ENCODE measurements around the gene SEPTIN14. TPM values are rescaled to one million over a fixed set of nuclear protein-coding genes. Genes with fewer than 3 reads are reported as not detected.
"Not testable (repeated sequence)": the region's sequence is repeated elsewhere in the genome, so short reads cannot be mapped to it uniquely, and the experiment has no call there.

Gene SEPTIN14
- not detected in 2 replicates for total RNA-seq (2021; fragmentation: NEBNext Ultra II Directional; extraction: Animal tissue kit (Norgen Biotek cat#: 25700))
- not detected in 2 replicates for polyA plus RNA-seq (2011; rRNA removed)
- not detected for polyA plus RNA-seq (2011; cell fraction: cytosol; rRNA removed)
- not detected for polyA plus RNA-seq (2011; cell fraction: nucleus; rRNA removed)
- polyA plus RNA-seq (2012, experiment 1 of 2), result not detected in 4 replicates
- polyA plus RNA-seq (2012, experiment 2 of 2), result not detected
- polyA plus RNA-seq (2013, experiment 1 of 2), result not detected
- polyA plus RNA-seq (2013, experiment 2 of 2), result not detected
- not detected in 2 replicates for polyA minus RNA-seq (2011; rRNA and poly(A)+ RNA removed)
- polyA minus RNA-seq (2011; cell fraction: cytosol; rRNA and poly(A)+ RNA removed), result not detected
- not detected for polyA minus RNA-seq (2011; cell fraction: nucleus; rRNA and poly(A)+ RNA removed)
- long read RNA-seq, experiment 1, result 0 reads
- long read RNA-seq, experiment 2, result 0 reads

DNA sequence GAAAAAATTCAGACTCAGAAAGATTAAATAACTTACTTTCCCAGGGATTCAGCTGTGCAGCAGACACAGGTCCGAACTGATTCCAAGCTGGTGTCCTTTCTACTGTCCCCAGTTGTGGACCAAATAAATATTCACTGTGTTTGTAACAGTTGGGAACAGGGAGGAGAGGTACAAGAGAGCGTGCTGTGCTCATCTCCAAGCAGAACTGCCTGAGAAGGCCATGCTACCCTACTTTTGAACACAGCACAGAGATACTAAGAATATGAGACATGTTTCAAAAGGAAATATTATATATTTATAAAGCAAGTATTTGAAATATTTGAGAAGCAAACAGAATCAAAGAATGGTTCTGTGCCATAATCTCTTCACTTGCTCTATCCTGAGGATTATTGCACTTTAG, at the start of gene SEPTIN14:
Gene SEPTIN14, minus strand, starts transcription at position 101 of the 400 bp plus-strand sequence. CDS start 756 bp downstream, outside the sequence.
- H2BK20ac ChIP-seq (ENCODE audit: low read length); FAIRE-seq; H4K8ac ChIP-seq (ENCODE audit: extremely low read depth, insufficient read depth, low read length); H3K79me2 ChIP-seq (ENCODE audit: control insufficient read depth in 1 of 2, insufficient read depth in 2 of 2, low read length in 2 of 2); H2AFZ ChIP-seq (ENCODE audit: low read length); H2BK15ac ChIP-seq (ENCODE audit: low read length); DNase-seq (ENCODE audit: low read depth in 1 of 2, low spot score in 2 of 2); CTCF ChIA-PET (ENCODE audit: partially characterized antibody); H3K14ac ChIP-seq (ENCODE audit: insufficient read length); H3K79me1 ChIP-seq (ENCODE audit: low read depth, low read length); H4K5ac ChIP-seq (ENCODE audit: insufficient read length, low read depth, low read length); H2BK12ac ChIP-seq (ENCODE audit: low read depth, low read length); H3K9ac ChIP-seq (replicated peaks in 1 of 4; ENCODE audit: extremely low read depth in 1 of 4, low read depth in 3 of 4, low read length in 3 of 4); H4K91ac ChIP-seq (replicated peaks; ENCODE audit: insufficient read length, low read length); H3K56ac ChIP-seq (replicated peaks; ENCODE audit: insufficient read length, low read depth, low read length); H3K4me2 ChIP-seq (ENCODE audit: insufficient read depth in 1 of 2, low read depth in 2 of 2, low read length in 2 of 2); H2BK5ac ChIP-seq (ENCODE audit: low read depth, low read length); H3K23ac ChIP-seq (ENCODE audit: insufficient read length); H3K18ac ChIP-seq (ENCODE audit: extremely low read depth, low read length); POLR2A ChIA-PET (ENCODE audit: partially characterized antibody); H3K4me3 ChIP-seq (ENCODE audit: extremely low read depth in 1 of 4, insufficient read depth in 2 of 4, low read depth in 3 of 4, low read length in 4 of 4); H2AK5ac ChIP-seq (ENCODE audit: low read depth, low read length); H3K23me2 ChIP-seq (ENCODE audit: low read depth, low read length); H4K20me1 ChIP-seq (replicated peaks in 1 of 2; ENCODE audit: control insufficient read depth in 1 of 2, insufficient read depth in 2 of 2, low read length in 2 of 2); H3K4me1 ChIP-seq (replicated peaks in 1 of 4; ENCODE audit: control insufficient read depth in 3 of 4, insufficient read depth in 4 of 4, low read length in 3 of 4); H3K27ac ChIP-seq (ENCODE audit: low read depth, low read length); H3K36me3 ChIP-seq (ENCODE audit: control insufficient read depth in 2 of 4, insufficient read depth in 4 of 4, low read length in 3 of 4); H2BK120ac ChIP-seq (replicated peaks; ENCODE audit: low read depth, low read length); H3K27me3 ChIP-seq (replicated peaks in 1 of 4; ENCODE audit: control insufficient read depth in 3 of 4, extremely low read depth in 1 of 4, insufficient read depth in 3 of 4, low read length in 3 of 4); H3K4ac ChIP-seq (replicated peaks; ENCODE audit: insufficient read length, low read depth, low read length): not testable (repeated sequence)
- peaks cover 5 to 14% of the 10 kb centered on the region in 2 experiments; a peak in 3 of 4 replicates for H3K9me3 ChIP-seq (ENCODE audit: insufficient read depth in 2 of 2, low read depth in 1 of 2, low read length in 1 of 2)
- WGBS, 2 experiments (ENCODE audit: extremely low coverage in 1 of 2, insufficient coverage in 1 of 2, insufficient read length in 1 of 2, insufficient replicate concordance in 2 of 2, low coverage in 1 of 2, low lambda C conversion rate in 2 of 2, missing lambda C conversion rate in 1 of 2), result 60% methylated on average over 2 of the region's 2 CpGs; no CpG with 5 or more reads in 1 of the 2 experiments
